Retinal pigment epithelial cell (primary cell): ENCODE results near the gene TUBGCP6.

Experiments
- DNase-seq: peaks from one replicate; pipeline ENCODE4 v3.0.0-alpha.2; 2010; ENCODE audit warnings: low read depth
- H3K4me3 ChIP-seq: 2 replicates; pipeline ENCODE4 v1.5.1; 2011; ENCODE audit warnings: mild to moderate bottlenecking, low read length, control low read depth, moderate library complexity
- CTCF ChIP-seq: conservative IDR thresholded peaks from 2 replicates; pipeline ENCODE4 v1.5.1; 2011; ENCODE audit warnings: low read depth, low read length, control low read depth, inconsistent platforms

TUBGCP6 gene

GRCh38 chr22:50238755-50239154 is 6.1 kb downstream of the TUBGCP6 start:
- no peak for TF ChIP-seq CTCF
- no peak overlapping the region for H3K4me3 ChIP-seq
- DNase-seq = no peak

GRCh38 chr22:50236731-50237409 is 8.0 kb downstream of the TUBGCP6 start:
- TF ChIP-seq CTCF = peak; percentile 65
- H3K4me3 ChIP-seq = no peak overlapping the region
- DNase-seq = no peak

- no peak for TF ChIP-seq CTCF
- DNase-seq = no peak
- no peak overlapping the region for H3K4me3 ChIP-seq
These were observed 11.6 kb downstream of the TUBGCP6 start for GRCh38 chr22:50233223-50233622.

GRCh38 chr22:50232481-50233151 is 12.2 kb downstream of the TUBGCP6 start:
- no peak for DNase-seq
- H3K4me3 ChIP-seq = no peak overlapping the region
- no peak for TF ChIP-seq CTCF

- no peak for TF ChIP-seq CTCF
These were observed 15.5 kb downstream of the TUBGCP6 start for GRCh38 chr22:50229370-50229769.

GRCh38 chr22:50228366-50228765 is 16.5 kb downstream of the TUBGCP6 start:
- no peak for DNase-seq
- no peak for TF ChIP-seq CTCF

More at GRCh38 chr22:50229370-50229769, 15.5 kb downstream of the TUBGCP6 start:
- DNase-seq = no peak
- no peak overlapping the region for H3K4me3 ChIP-seq

More at GRCh38 chr22:50228366-50228765, 16.5 kb downstream of the TUBGCP6 start:
- no peak overlapping the region for H3K4me3 ChIP-seq
